ENCODE data around the gene C1QL4. TPM values are rescaled to one million over a fixed set of nuclear protein-coding genes. Genes with fewer than 3 reads are reported as not detected.
"Not testable (repeated sequence)": the region's sequence is repeated elsewhere in the genome, so short reads cannot be mapped to it uniquely, and the experiment has no call there.

Gene C1QL4
- total and polyA plus RNA-seq, 8 donors: not detected

- Histone ChIP-seq H3K27me3 (no peaks in the 10 kb centered on the region), H3K27ac (peak within 1 kb of the TSS; percentile 63 to 80 (median 70)), H3K9me3 (no peaks in the 10 kb centered on the region), H3K36me3 (peaks cover 0 to 8% (median 0%) of the 10 kb centered on the region in 4 donors), H3K4me3 (peak within 1 kb of the TSS; percentile 50 to 77 (median 69)), H3K4me1 (peaks cover 12 to 21% (median 15%) of the 10 kb centered on the region in 4 donors)
- 0 to 1% (median 1%) methylated on average over 61 to 65 of the region's 65 CpGs for WGBS, 5 donors
- peak; percentile 97 to 99 for DNase-seq
- TF ChIP-seq POLR2A (IDR thresholded peaks at IDR 0.05) (peak in 1 of 4 donors; percentile 24), POLR2AphosphoS5 (IDR thresholded peaks at IDR 0.05) (peak in 2 of 3 donors; percentile 68 to 78), CTCF (IDR thresholded peaks at IDR 0.05) (no peak)
- intact Hi-C loops (cut with DNase I; ENCODE audit: low total_unique reads): no loop called here
Measured at GRCh38 chr12:49322708-49323523, 14.1 kb downstream of the C1QL4 start, which contains the start of gene TROAP. TSS of gene TROAP (plus strand) at chr12:49323255. CDS start at chr12:49323609, 354 bp downstream.

GRCh38 chr12:49322367-49322707 lies 14.7 kb downstream of the C1QL4 start:
- Histone ChIP-seq H3K4me3 (peak overlapping the region; percentile 50 to 77 (median 69)), H3K9me3 (no peaks in the 10 kb centered on the region), H3K27me3 (no peaks in the 10 kb centered on the region), H3K27ac (peak overlapping the region; percentile 63 to 80 (median 70)), H3K36me3 (peaks cover 0 to 8% (median 0%) of the 10 kb centered on the region in 4 donors), H3K4me1 (peaks cover 12 to 21% (median 15%) of the 10 kb centered on the region in 4 donors)
- no peak for DNase-seq
- intact Hi-C loops (cut with DNase I; ENCODE audit: low total_unique reads): no loop called here
- no peak for TF ChIP-seq CTCF (IDR thresholded peaks at IDR 0.05)
- TF ChIP-seq POLR2AphosphoS5 (IDR thresholded peaks at IDR 0.05): no peak
- TF ChIP-seq POLR2A (IDR thresholded peaks at IDR 0.05): no peak
- TF ChIP-seq EP300 (IDR thresholded peaks at IDR 0.05): no peak
- 33 to 52% (median 43%) methylated on average over 12 of the region's 12 CpGs for WGBS, 5 donors

- H3K9me3 ChIP-seq; H3K4me3 ChIP-seq; H3K27ac ChIP-seq; intact Hi-C loops (cut with DNase I; ENCODE audit: low total_unique reads); H3K36me3 ChIP-seq; DNase-seq; H3K27me3 ChIP-seq: not testable (repeated sequence)
- 89 to 93% (median 93%) methylated on average over 9 of the region's 9 CpGs for WGBS, 5 donors
- peaks cover 12 to 21% (median 15%) of the 10 kb centered on the region in 4 donors for H3K4me1 ChIP-seq
Measured at GRCh38 chr12:49320411-49321103, 16.4 kb downstream of the C1QL4 start.

- H3K27ac ChIP-seq; H3K4me1 ChIP-seq; H3K9me3 ChIP-seq; H3K27me3 ChIP-seq; intact Hi-C loops (cut with DNase I; ENCODE audit: low total_unique reads); DNase-seq; H3K4me3 ChIP-seq; H3K36me3 ChIP-seq: not testable (repeated sequence)
- 93 to 97% (median 96%) methylated on average over 10 of the region's 10 CpGs for whole genome bisulfite sequencing, 5 donors
Measured at GRCh38 chr12:49317118-49317517, 19.9 kb downstream of the C1QL4 start.

- H3K36me3 ChIP-seq: no peaks in the 10 kb centered on the region
- intact Hi-C loops (cut with DNase I; ENCODE audit: low total_unique reads): no loop called here
- no peak for DNase-seq
- TF ChIP-seq EP300 (IDR thresholded peaks at IDR 0.05) (no peak), CTCF (IDR thresholded peaks at IDR 0.05) (no peak), POLR2AphosphoS5 (IDR thresholded peaks at IDR 0.05) (no peak), POLR2A (IDR thresholded peaks at IDR 0.05) (no peak)
- H3K9me3 ChIP-seq: no peaks in the 10 kb centered on the region
- no peaks in the 10 kb centered on the region for H3K4me1 ChIP-seq
- peaks cover 0 to 13% (median 0%) of the 10 kb centered on the region in 3 donors for H3K27me3 ChIP-seq
- H3K27ac ChIP-seq: no peak overlapping the region
- H3K4me3 ChIP-seq: no peak overlapping the region
- WGBS, 5 donors: 83 to 92% (median 87%) methylated on average over 1 of the region's 1 CpG
Measured at GRCh38 chr12:49314811-49315210, 22.2 kb downstream of the C1QL4 start.

GRCh38 chr12:49310451-49311000 lies 26.5 kb downstream of the C1QL4 start:
- H3K27ac ChIP-seq; intact Hi-C loops (cut with DNase I; ENCODE audit: low total_unique reads); H3K4me3 ChIP-seq; H3K9me3 ChIP-seq; DNase-seq; H3K4me1 ChIP-seq; H3K36me3 ChIP-seq: not testable (repeated sequence)
- H3K27me3 ChIP-seq: peaks cover 0 to 22% (median 0%) of the 10 kb centered on the region in 3 donors
- WGBS, 5 donors: 34 to 75% (median 69%) methylated on average over 1 to 2 of the region's 3 CpGs
